HL-60 (cell line): Measurements from ENCODE around the gene SNX5.

Experiments used
- DNase-seq, 2 experiments: peaks; one replicate each; pipeline ENCODE4 v3.0.0-alpha.2; 2010 to 2020; ENCODE audit warnings: low read depth in 1 of 2, low spot score in 1 of 2
- H3K27ac ChIP-seq: fragments of 250-450 bp; sonication (Bioruptor Pico); replicated peaks from 2 replicates; pipeline ENCODE4 v1.5.1; 2020; ENCODE audit warnings: mild to moderate bottlenecking, moderate library complexity
- H3K27me3 ChIP-seq: fragments of 250-450 bp; sonication (Bioruptor Pico); 2 replicates; pipeline ENCODE4 v1.5.1; 2021; ENCODE audit warnings: mild to moderate bottlenecking, moderate library complexity; ENCODE audit not compliant: insufficient read depth, poor library complexity, severe bottlenecking
- H3K4me3 ChIP-seq: replicated peaks from 2 replicates; pipeline ENCODE4 v1.5.1; 2011; ENCODE audit warnings: mild to moderate bottlenecking, control low read depth, low read length; ENCODE audit not compliant: insufficient read depth
- GABPA ChIP-seq: IDR thresholded peaks from 2 replicates; pipeline ENCODE4 v1.6.1; 2012; ENCODE audit warnings: low read depth
- POLR2AphosphoS5 ChIP-seq: IDR thresholded peaks from 2 replicates; pipeline ENCODE4 v1.6.1; 2012; ENCODE audit warnings: low read depth
- SPI1 ChIP-seq: IDR thresholded peaks from 2 replicates; pipeline ENCODE4 v1.6.1; 2012; ENCODE audit warnings: low read depth, mild to moderate bottlenecking, borderline replicate concordance
- TF ChIP-seq, protein P1 (sequence below): IDR thresholded peaks from 2 replicates; pipeline ENCODE4 v1.6.1; 2012; ENCODE audit warnings: low read depth; ENCODE audit not compliant: insufficient replicate concordance
- TF ChIP-seq, protein P2 (sequence below): IDR thresholded peaks from one replicate; pipeline ENCODE4 v1.5.1; 2011; ENCODE audit warnings: low read length, control low read depth, inconsistent platforms; ENCODE audit not compliant: insufficient read depth

Gene SNX5

DNA sequence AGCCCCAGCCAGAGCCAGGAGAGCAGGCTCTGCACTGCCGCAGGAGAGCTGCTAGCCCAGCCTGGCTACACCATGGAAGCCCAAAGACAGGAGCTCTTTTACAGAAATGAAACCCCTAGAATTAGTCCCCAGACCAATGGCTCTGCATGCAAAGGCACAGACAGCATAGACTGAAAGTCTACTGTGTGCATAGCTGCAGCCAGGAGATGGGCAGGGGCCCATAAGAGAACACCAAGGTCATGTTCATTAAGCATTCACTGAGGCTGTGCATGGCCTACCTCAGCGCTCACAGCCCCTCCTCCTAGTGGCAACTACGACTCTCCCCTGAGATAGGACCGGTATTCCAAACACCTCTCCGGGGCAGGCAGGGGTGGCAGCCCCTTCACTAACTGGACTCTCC, 34.9 kb downstream of the SNX5 start:
- Histone ChIP-seq H3K27me3 (no peaks in the 10 kb centered on the region), H3K27ac (no peak overlapping the region), H3K4me3 (no peak overlapping the region)
- TF ChIP-seq GABPA, result no peak
- no peak for TF ChIP-seq SPI1
- TF ChIP-seq, protein P1, sequence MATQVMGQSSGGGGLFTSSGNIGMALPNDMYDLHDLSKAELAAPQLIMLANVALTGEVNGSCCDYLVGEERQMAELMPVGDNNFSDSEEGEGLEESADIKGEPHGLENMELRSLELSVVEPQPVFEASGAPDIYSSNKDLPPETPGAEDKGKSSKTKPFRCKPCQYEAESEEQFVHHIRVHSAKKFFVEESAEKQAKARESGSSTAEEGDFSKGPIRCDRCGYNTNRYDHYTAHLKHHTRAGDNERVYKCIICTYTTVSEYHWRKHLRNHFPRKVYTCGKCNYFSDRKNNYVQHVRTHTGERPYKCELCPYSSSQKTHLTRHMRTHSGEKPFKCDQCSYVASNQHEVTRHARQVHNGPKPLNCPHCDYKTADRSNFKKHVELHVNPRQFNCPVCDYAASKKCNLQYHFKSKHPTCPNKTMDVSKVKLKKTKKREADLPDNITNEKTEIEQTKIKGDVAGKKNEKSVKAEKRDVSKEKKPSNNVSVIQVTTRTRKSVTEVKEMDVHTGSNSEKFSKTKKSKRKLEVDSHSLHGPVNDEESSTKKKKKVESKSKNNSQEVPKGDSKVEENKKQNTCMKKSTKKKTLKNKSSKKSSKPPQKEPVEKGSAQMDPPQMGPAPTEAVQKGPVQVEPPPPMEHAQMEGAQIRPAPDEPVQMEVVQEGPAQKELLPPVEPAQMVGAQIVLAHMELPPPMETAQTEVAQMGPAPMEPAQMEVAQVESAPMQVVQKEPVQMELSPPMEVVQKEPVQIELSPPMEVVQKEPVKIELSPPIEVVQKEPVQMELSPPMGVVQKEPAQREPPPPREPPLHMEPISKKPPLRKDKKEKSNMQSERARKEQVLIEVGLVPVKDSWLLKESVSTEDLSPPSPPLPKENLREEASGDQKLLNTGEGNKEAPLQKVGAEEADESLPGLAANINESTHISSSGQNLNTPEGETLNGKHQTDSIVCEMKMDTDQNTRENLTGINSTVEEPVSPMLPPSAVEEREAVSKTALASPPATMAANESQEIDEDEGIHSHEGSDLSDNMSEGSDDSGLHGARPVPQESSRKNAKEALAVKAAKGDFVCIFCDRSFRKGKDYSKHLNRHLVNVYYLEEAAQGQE, result no peak
- no peak for TF ChIP-seq POLR2AphosphoS5
- TF ChIP-seq, protein P2, sequence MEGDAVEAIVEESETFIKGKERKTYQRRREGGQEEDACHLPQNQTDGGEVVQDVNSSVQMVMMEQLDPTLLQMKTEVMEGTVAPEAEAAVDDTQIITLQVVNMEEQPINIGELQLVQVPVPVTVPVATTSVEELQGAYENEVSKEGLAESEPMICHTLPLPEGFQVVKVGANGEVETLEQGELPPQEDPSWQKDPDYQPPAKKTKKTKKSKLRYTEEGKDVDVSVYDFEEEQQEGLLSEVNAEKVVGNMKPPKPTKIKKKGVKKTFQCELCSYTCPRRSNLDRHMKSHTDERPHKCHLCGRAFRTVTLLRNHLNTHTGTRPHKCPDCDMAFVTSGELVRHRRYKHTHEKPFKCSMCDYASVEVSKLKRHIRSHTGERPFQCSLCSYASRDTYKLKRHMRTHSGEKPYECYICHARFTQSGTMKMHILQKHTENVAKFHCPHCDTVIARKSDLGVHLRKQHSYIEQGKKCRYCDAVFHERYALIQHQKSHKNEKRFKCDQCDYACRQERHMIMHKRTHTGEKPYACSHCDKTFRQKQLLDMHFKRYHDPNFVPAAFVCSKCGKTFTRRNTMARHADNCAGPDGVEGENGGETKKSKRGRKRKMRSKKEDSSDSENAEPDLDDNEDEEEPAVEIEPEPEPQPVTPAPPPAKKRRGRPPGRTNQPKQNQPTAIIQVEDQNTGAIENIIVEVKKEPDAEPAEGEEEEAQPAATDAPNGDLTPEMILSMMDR, result no peak
- no peak for DNase-seq

DNA sequence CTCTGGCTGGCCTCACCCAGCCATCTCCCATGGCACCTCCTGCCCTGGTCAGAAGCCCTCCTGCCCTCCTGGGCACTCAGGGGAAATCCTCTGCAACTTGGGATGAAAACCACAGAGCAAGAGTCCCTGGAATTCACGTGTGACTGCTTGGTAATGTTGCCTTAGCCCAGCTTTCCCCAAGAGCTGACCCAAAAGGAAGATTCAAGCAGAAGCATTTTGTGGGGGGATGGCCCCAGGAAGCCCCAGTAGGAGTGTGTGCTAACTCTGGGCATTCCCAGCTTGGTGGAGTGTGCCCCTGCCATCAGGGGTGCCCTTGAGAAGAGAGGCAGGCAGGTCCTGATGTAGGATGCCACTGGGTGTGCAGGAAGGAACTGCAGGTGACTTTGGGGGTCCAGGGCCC, 35.5 kb downstream of the SNX5 start:
- H3K27ac ChIP-seq, result no peak overlapping the region
- no peak for TF ChIP-seq SPI1
- no peak for TF ChIP-seq POLR2AphosphoS5
- TF ChIP-seq, protein P1, result no peak
- no peak for TF ChIP-seq GABPA
- TF ChIP-seq, protein P2, result no peak
- H3K4me3 ChIP-seq, result no peak overlapping the region
- no peaks in the 10 kb centered on the region for H3K27me3 ChIP-seq
- DNase-seq, result no peak

DNA sequence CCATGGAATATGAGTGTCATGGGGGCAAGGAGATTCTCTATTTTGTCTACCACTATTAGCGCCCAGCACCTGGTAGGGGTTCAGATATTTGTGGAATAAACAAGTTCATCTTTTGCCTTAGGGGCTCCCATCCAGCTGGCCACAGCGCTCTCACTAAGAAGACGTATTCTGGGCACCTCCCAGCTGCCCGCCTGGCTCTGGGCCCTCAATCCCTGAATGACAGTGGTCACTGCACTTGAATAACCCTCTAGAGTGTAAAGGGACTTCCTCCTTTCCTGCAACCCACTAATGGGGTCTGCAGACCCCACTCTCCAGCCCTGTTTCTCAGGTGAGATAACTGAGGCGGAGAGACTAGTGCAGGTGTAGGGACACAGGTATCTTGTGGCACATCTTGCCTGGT, 36.2 kb downstream of the SNX5 start:
- H3K27me3 ChIP-seq, result no peaks in the 10 kb centered on the region
- no peak overlapping the region for H3K27ac ChIP-seq
- no peak for DNase-seq
- TF ChIP-seq, protein P1, result no peak
- TF ChIP-seq, protein P2, result no peak
- TF ChIP-seq POLR2AphosphoS5, result no peak
- H3K4me3 ChIP-seq, result no peak overlapping the region
